ENCODE data around the gene TTLL3. TPM values are rescaled to one million over a fixed set of nuclear protein-coding genes. Genes with fewer than 3 reads are reported as not detected.
A peak's percentile ranks its signal among the peaks of the same experiment; 100 is the strongest.

The TTLL3 gene
- total and polyA plus RNA-seq, 11 donors = 4.7 to 30.3 (median 11.8) TPM

GRCh38 chr3:9828801-9829755 lies 19.0 kb downstream of the TTLL3 start:
- intact Hi-C loops (cut with DNase I) = no loop called here
- WGBS, 4 donors = 95 to 100% (median 96%) methylated on average over 9 to 17 of the region's 17 CpGs
- TF ChIP-seq, protein P1, sequence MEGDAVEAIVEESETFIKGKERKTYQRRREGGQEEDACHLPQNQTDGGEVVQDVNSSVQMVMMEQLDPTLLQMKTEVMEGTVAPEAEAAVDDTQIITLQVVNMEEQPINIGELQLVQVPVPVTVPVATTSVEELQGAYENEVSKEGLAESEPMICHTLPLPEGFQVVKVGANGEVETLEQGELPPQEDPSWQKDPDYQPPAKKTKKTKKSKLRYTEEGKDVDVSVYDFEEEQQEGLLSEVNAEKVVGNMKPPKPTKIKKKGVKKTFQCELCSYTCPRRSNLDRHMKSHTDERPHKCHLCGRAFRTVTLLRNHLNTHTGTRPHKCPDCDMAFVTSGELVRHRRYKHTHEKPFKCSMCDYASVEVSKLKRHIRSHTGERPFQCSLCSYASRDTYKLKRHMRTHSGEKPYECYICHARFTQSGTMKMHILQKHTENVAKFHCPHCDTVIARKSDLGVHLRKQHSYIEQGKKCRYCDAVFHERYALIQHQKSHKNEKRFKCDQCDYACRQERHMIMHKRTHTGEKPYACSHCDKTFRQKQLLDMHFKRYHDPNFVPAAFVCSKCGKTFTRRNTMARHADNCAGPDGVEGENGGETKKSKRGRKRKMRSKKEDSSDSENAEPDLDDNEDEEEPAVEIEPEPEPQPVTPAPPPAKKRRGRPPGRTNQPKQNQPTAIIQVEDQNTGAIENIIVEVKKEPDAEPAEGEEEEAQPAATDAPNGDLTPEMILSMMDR (IDR thresholded peaks at IDR 0.05) = no peak
- TF ChIP-seq POLR2A (IDR thresholded peaks at IDR 0.05) = no peak
- DNase-seq (no peak), ATAC-seq (peak in 1 of 4 donors; percentile 19)
- H3K27me3 ChIP-seq = no peaks in the 10 kb centered on the region
- no peaks in the 10 kb centered on the region for H3K4me1 ChIP-seq
- H3K4me3 ChIP-seq = no peak overlapping the region
- H3K36me3 ChIP-seq = peaks cover 0 to 73% (median 48%) of the 10 kb centered on the region in 9 donors
- no peak overlapping the region for H3K27ac ChIP-seq
- no peaks in the 10 kb centered on the region for H3K9me3 ChIP-seq

- ATAC-seq (no peak), DNase-seq (no peak)
- Histone ChIP-seq H3K27ac (no peak overlapping the region), H3K9me3 (no peaks in the 10 kb centered on the region), H3K27me3 (no peaks in the 10 kb centered on the region), H3K36me3 (peaks cover 0 to 91% (median 68%) of the 10 kb centered on the region in 9 donors), H3K4me3 (no peak overlapping the region), H3K4me1 (no peaks in the 10 kb centered on the region)
- intact Hi-C loops (cut with DNase I) = no loop called here
- 92 to 95% (median 94%) methylated on average over 3 of the region's 3 CpGs for WGBS, 4 donors
- no peak for TF ChIP-seq POLR2A (IDR thresholded peaks at IDR 0.05)
- TF ChIP-seq, protein P1 (IDR thresholded peaks at IDR 0.05) = no peak
Observed at GRCh38 chr3:9831253-9831652, 21.2 kb downstream of the TTLL3 start.

- no peaks in the 10 kb centered on the region for H3K9me3 ChIP-seq
- peaks cover 0 to 88% (median 65%) of the 10 kb centered on the region in 9 donors for H3K36me3 ChIP-seq
- no peaks in the 10 kb centered on the region for H3K27me3 ChIP-seq
- H3K27ac ChIP-seq = no peak overlapping the region
- no peak for TF ChIP-seq POLR2A (IDR thresholded peaks at IDR 0.05)
- TF ChIP-seq, protein P1 (IDR thresholded peaks at IDR 0.05) = no peak
- intact Hi-C loops (cut with DNase I) = no loop called here
- H3K4me3 ChIP-seq = no peak overlapping the region
- peaks cover 0 to 4% (median 0%) of the 10 kb centered on the region in 12 donors for H3K4me1 ChIP-seq
- DNase-seq (no peak), ATAC-seq (no peak)
- WGBS, 4 donors = 91 to 100% (median 98%) methylated on average over 2 to 9 of the region's 9 CpGs
Observed at GRCh38 chr3:9833078-9833477, 23.0 kb downstream of the TTLL3 start.

- 84 to 88% (median 86%) methylated on average over 17 to 18 of the region's 18 CpGs for WGBS, 4 donors
- intact Hi-C loops (cut with DNase I) = no loop called here
- no peak overlapping the region for H3K27ac ChIP-seq
- H3K4me3 ChIP-seq = no peak overlapping the region
- ATAC-seq (no peak), DNase-seq (no peak)
- H3K9me3 ChIP-seq = no peaks in the 10 kb centered on the region
- H3K36me3 ChIP-seq = peaks cover 0 to 88% (median 66%) of the 10 kb centered on the region in 9 donors
- H3K4me1 ChIP-seq = peaks cover 0 to 9% (median 0%) of the 10 kb centered on the region in 12 donors
- H3K27me3 ChIP-seq = no peaks in the 10 kb centered on the region
- no peak for TF ChIP-seq POLR2A (IDR thresholded peaks at IDR 0.05)
- TF ChIP-seq, protein P1 (IDR thresholded peaks at IDR 0.05) = no peak
Observed at GRCh38 chr3:9834520-9835380, 24.7 kb downstream of the TTLL3 start.
